Measurements from ENCODE around the gene TMPRSS4. TPM values are rescaled to one million over a fixed set of nuclear protein-coding genes. Genes with fewer than 3 reads are reported as not detected.
A peak's percentile ranks its signal among the peaks of the same experiment; 100 is the strongest.

TMPRSS4 gene
- total and polyA plus RNA-seq, 4 donors: 0.96 to 6.5 TPM; not detected in 2

DNA sequence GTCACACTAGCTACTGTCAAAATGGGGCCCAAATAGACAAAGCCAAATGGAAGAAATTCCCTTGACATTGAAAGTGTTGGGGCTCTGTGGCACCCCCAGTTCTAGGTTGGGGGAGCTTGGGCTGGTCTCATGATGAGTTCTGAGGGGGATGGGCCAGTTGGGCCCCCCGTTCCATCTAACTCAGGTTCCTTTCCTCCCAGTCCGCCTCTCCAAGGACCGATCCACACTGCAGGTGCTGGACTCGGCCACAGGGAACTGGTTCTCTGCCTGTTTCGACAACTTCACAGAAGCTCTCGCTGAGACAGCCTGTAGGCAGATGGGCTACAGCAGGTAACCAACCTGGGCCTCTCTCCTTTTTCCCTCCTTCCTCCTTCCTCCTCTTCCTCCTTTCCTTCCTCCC, 27.6 kb downstream of the TMPRSS4 start:
- WGBS, 2 donors: 88 to 91% methylated on average over 6 of the region's 6 CpGs
- intact Hi-C loops (cut with DNase I): no loop called here
- H3K4me1 ChIP-seq (ENCODE audit: control insufficient read depth in 1 of 2, insufficient read depth in 2 of 2, low read length in 2 of 2): no peaks in the 10 kb centered on the region
- H3K4me3 ChIP-seq (ENCODE audit: low read length in 2 of 2): no peak overlapping the region
- H3K36me3 ChIP-seq (ENCODE audit: control insufficient read depth in 1 of 2, insufficient read depth in 2 of 2, low read length in 1 of 2): no peaks in the 10 kb centered on the region
- no peaks in the 10 kb centered on the region for H3K27me3 ChIP-seq (ENCODE audit: control insufficient read depth in 1 of 2, insufficient read depth in 2 of 2, low read length in 1 of 2)
- DNase-seq (peak in 1 of 2 donors; percentile 23), ATAC-seq (ENCODE audit: low FRiP score) (no peak)
- H3K27ac ChIP-seq (ENCODE audit: low read depth in 1 of 2, low read length in 2 of 2): no peak overlapping the region
- no peaks in the 10 kb centered on the region for H3K9me3 ChIP-seq (ENCODE audit: control insufficient read depth, low read length)

DNA sequence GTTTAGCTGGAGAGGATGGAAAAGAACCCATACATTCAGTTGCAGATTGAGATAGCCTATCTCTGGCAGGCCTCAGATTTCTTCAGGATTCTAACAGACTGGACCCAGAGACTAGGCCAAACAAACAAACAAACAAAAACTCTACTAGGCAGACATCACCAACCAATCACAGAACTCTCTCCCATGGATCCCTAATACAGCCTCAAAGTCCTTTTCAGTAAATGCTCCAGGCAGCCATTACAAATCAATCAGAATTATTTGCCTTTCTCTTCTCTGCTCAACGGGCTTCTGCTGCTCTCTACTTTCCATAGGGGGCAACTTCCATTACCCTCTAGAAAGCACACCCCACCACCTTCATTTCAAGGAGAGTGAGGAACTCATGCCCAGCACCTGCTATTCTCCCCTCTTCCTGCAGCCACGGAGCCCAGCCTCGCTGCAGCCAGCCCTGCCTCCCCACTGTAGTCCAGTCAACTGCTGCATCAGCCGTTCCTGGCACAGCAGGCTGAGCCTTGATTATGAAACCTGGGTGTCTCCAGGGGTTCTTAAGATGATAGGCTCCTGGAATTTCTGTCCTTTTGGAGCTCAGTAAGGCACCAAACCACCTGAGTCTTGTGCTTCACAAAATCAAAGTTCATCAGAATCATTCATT, 28.9 kb downstream of the TMPRSS4 start:
- no peak overlapping the region for H3K27ac ChIP-seq (ENCODE audit: low read depth in 1 of 2, low read length in 2 of 2)
- no peaks in the 10 kb centered on the region for H3K36me3 ChIP-seq (ENCODE audit: control insufficient read depth in 1 of 2, insufficient read depth in 2 of 2, low read length in 1 of 2)
- ATAC-seq (ENCODE audit: low FRiP score) (no peak), DNase-seq (peak in 1 of 2 donors; percentile 46)
- 55 to 58% methylated on average over 4 of the region's 4 CpGs for WGBS, 2 donors
- intact Hi-C loops (cut with DNase I): no loop called here
- no peak overlapping the region for H3K4me3 ChIP-seq (ENCODE audit: low read length in 2 of 2)
- H3K9me3 ChIP-seq (ENCODE audit: control insufficient read depth, low read length): no peaks in the 10 kb centered on the region
- no peaks in the 10 kb centered on the region for H3K4me1 ChIP-seq (ENCODE audit: control insufficient read depth in 1 of 2, insufficient read depth in 2 of 2, low read length in 2 of 2)
- H3K27me3 ChIP-seq (ENCODE audit: control insufficient read depth in 1 of 2, insufficient read depth in 2 of 2, low read length in 1 of 2): no peaks in the 10 kb centered on the region

DNA sequence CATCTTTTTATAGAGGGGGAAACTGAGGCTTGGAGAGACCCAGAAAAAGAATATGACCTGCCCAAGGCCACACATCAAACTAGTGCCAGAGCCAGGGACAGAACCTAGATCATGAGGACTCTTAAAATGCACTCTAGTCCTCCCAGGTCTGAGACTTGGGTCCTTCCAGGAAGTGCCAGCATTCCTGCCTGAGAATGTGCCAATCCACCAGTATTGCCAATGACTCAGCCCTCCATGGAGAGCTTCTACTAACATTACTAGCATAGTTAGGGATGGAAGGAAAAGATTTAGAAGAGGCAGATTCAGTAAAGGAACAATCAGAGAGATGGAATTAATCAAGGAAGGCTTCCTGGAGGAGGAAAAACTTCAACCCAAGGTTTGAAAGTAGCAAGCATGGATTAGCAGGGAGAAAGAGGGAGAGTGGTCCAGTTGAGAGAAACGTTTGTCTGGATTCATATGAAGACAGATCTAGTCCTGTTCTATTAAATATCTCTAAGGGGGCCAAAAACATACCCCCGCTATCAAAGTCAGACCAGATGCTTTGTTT, 30.0 kb downstream of the TMPRSS4 start:
- ATAC-seq (ENCODE audit: low FRiP score) (no peak), DNase-seq (no peak)

DNA sequence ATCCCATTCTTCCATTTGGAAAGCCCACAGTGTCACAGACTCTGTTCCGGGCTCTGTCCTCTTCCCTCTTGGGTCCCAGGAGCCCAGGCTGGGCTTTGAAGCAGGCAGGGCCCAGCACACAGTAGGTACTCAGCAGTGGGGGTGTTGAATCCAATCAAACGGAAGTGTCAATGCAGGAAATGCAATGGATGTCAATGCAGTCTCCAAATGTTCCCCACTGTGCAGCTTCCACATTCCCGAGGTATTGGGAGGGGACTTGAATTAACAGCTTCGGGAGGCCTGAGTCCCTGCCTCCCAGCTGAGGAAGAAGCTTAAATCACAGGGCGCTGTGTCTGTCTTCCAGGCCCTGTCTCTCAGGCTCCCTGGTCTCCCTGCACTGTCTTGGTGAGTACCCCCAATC, 31.6 kb downstream of the TMPRSS4 start:
- Histone ChIP-seq H3K4me1 (ENCODE audit: control insufficient read depth in 1 of 2, insufficient read depth in 2 of 2, low read length in 2 of 2) (no peaks in the 10 kb centered on the region), H3K27ac (ENCODE audit: low read depth in 1 of 2, low read length in 2 of 2) (no peak overlapping the region), H3K27me3 (ENCODE audit: control insufficient read depth in 1 of 2, insufficient read depth in 2 of 2, low read length in 1 of 2) (no peaks in the 10 kb centered on the region), H3K4me3 (ENCODE audit: low read length in 2 of 2) (no peak overlapping the region), H3K36me3 (ENCODE audit: control insufficient read depth in 1 of 2, insufficient read depth in 2 of 2, low read length in 1 of 2) (no peaks in the 10 kb centered on the region), H3K9me3 (ENCODE audit: control insufficient read depth, low read length) (no peaks in the 10 kb centered on the region)
- 63 to 69% methylated on average over 5 of the region's 5 CpGs for WGBS, 2 donors
- DNase-seq: no peak
- no peak for ATAC-seq (ENCODE audit: low FRiP score)
- intact Hi-C loops (cut with DNase I): no loop called here

More for the DNA sequence above, 30.0 kb downstream of the TMPRSS4 start:
- no peak overlapping the region for H3K4me3 ChIP-seq (ENCODE audit: low read length in 2 of 2)
- WGBS, 2 donors: 83 to 85% methylated on average over 2 of the region's 2 CpGs
- H3K27me3 ChIP-seq (ENCODE audit: control insufficient read depth in 1 of 2, insufficient read depth in 2 of 2, low read length in 1 of 2): no peaks in the 10 kb centered on the region
- H3K36me3 ChIP-seq (ENCODE audit: control insufficient read depth in 1 of 2, insufficient read depth in 2 of 2, low read length in 1 of 2): no peaks in the 10 kb centered on the region
- H3K27ac ChIP-seq (ENCODE audit: low read depth in 1 of 2, low read length in 2 of 2): no peak overlapping the region
- no peaks in the 10 kb centered on the region for H3K4me1 ChIP-seq (ENCODE audit: control insufficient read depth in 1 of 2, insufficient read depth in 2 of 2, low read length in 2 of 2)
- intact Hi-C loops (cut with DNase I): no loop called here
- H3K9me3 ChIP-seq (ENCODE audit: control insufficient read depth, low read length): no peaks in the 10 kb centered on the region

DNA sequence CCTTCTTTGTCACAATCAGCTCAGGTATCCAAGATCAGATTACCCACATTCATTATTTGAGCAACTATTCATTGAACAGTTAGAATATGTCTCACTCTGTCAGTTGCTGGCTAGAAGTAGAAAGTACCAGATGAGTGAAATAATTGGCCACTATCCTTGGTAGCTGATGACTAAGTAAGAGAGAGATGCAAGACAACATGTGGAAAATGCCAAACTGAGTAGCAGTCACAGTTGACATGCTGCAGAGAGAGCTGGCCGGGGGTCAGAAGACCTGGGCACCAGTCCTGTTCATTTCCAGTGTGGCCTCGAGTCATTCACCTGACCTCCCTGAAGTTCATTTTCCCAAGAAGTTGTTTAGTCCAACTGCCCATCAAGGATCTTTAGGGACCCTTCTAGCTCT, 32.4 kb downstream of the TMPRSS4 start:
- no peak for ATAC-seq (ENCODE audit: low FRiP score)
- no peak for DNase-seq
- H3K36me3 ChIP-seq (ENCODE audit: control insufficient read depth in 1 of 2, insufficient read depth in 2 of 2, low read length in 1 of 2): no peaks in the 10 kb centered on the region
- intact Hi-C loops (cut with DNase I): no loop called here
- no peak overlapping the region for H3K4me3 ChIP-seq (ENCODE audit: low read length in 2 of 2)
- no peaks in the 10 kb centered on the region for H3K4me1 ChIP-seq (ENCODE audit: control insufficient read depth in 1 of 2, insufficient read depth in 2 of 2, low read length in 2 of 2)
- H3K27me3 ChIP-seq (ENCODE audit: control insufficient read depth in 1 of 2, insufficient read depth in 2 of 2, low read length in 1 of 2): no peaks in the 10 kb centered on the region
- no peaks in the 10 kb centered on the region for H3K9me3 ChIP-seq (ENCODE audit: control insufficient read depth, low read length)
- no peak overlapping the region for H3K27ac ChIP-seq (ENCODE audit: low read depth in 1 of 2, low read length in 2 of 2)
- WGBS, 2 donors: 35 to 48% methylated on average over 2 of the region's 2 CpGs

DNA sequence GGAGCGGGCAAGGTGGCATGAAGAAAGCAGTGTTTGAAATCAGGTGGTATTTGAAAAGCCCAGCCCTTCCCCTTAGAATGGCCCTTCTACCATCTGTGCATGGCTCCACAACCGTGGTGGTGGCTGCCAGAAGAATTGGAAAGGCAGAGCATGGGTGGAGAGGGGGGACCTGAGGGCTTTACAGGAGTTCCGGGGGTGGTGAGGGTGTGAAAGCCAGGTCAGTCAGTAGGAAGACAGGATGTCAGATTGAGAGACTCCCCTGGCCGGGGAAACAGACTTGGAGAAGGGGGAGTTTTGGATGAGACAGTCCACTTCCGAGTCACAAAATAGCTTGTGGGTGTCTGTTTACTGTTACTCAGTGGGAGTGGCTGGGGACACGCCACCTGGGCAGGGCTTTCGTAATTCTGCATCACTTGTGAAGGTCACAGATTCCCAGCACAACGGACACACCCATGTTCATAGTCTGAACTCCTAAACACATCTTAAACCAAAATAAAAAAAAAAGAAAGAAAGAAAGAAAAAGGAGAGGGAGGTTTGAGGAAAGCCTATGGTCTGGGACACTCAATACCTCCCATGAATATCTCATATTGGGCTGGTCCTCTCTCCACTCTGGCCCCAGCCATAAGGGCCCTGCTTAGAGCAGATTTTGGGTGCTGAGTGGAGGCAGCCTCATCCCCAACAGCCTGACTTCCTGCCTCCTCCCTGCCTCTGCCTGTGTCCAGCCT, 34.3 kb downstream of the TMPRSS4 start:
- 65 to 68% methylated on average over 8 of the region's 8 CpGs for WGBS, 2 donors
- Histone ChIP-seq H3K9me3 (ENCODE audit: control insufficient read depth, low read length) (no peaks in the 10 kb centered on the region), H3K36me3 (ENCODE audit: control insufficient read depth in 1 of 2, insufficient read depth in 2 of 2, low read length in 1 of 2) (no peaks in the 10 kb centered on the region), H3K27ac (ENCODE audit: low read depth in 1 of 2, low read length in 2 of 2) (no peak overlapping the region), H3K4me3 (ENCODE audit: low read length in 2 of 2) (no peak overlapping the region), H3K4me1 (ENCODE audit: control insufficient read depth in 1 of 2, insufficient read depth in 2 of 2, low read length in 2 of 2) (no peaks in the 10 kb centered on the region), H3K27me3 (ENCODE audit: control insufficient read depth in 1 of 2, insufficient read depth in 2 of 2, low read length in 1 of 2) (no peaks in the 10 kb centered on the region)
- DNase-seq (no peak), ATAC-seq (ENCODE audit: low FRiP score) (no peak)
- intact Hi-C loops (cut with DNase I): no loop called here

DNA sequence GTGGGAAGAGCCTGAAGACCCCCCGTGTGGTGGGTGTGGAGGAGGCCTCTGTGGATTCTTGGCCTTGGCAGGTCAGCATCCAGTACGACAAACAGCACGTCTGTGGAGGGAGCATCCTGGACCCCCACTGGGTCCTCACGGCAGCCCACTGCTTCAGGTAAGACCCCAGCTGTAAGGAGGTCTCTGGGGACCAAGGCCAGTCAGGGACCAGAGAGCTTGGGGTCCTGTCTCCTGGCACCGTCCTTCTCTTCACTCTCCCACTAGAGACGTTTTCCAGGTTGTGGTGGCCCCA, 34.8 kb downstream of the TMPRSS4 start:
- no peaks in the 10 kb centered on the region for H3K36me3 ChIP-seq (ENCODE audit: control insufficient read depth in 1 of 2, insufficient read depth in 2 of 2, low read length in 1 of 2)
- intact Hi-C loops (cut with DNase I): no loop called here
- WGBS, 2 donors: 70 to 84% methylated on average over 6 of the region's 6 CpGs
- no peaks in the 10 kb centered on the region for H3K9me3 ChIP-seq (ENCODE audit: control insufficient read depth, low read length)
- no peaks in the 10 kb centered on the region for H3K27me3 ChIP-seq (ENCODE audit: control insufficient read depth in 1 of 2, insufficient read depth in 2 of 2, low read length in 1 of 2)
- no peak for DNase-seq
- no peak overlapping the region for H3K4me3 ChIP-seq (ENCODE audit: low read length in 2 of 2)
- ATAC-seq (ENCODE audit: low FRiP score): no peak
- no peak overlapping the region for H3K27ac ChIP-seq (ENCODE audit: low read depth in 1 of 2, low read length in 2 of 2)
- H3K4me1 ChIP-seq (ENCODE audit: control insufficient read depth in 1 of 2, insufficient read depth in 2 of 2, low read length in 2 of 2): no peaks in the 10 kb centered on the region

DNA sequence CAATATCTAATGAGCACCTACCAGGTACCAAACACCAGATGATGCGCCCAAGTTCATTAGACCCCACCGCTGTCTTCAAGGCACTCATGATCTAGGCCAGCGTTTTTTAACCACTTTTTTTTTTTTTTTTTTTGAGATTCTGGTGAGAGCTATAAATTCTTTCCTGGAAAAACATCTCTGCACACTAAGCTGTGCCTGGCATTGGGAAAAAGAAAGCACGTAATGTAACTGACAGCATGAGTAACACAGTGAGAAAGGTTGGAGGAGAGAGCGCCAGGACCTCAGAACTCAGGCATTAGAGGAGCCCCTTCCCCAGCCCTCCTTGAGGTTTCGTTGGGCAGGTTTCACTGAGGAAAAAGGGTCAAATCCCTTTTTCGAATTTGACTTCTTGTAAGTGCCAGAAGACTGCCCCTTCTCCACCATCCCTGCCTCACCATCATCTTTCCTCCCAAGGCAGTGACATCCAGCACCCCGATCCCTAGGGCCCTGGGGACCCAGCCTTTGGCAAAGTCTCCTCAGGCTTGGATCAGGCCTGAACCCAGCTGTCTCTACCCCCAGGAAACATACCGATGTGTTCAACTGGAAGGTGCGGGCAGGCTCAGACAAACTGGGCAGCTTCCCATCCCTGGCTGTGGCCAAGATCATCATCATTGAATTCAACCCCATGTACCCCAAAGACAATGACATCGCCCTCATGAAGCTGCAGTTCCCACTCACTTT, 36.0 kb downstream of the TMPRSS4 start:
- DNase-seq: no peak
- Histone ChIP-seq H3K36me3 (ENCODE audit: control insufficient read depth in 1 of 2, insufficient read depth in 2 of 2, low read length in 1 of 2) (no peaks in the 10 kb centered on the region), H3K27me3 (ENCODE audit: control insufficient read depth in 1 of 2, insufficient read depth in 2 of 2, low read length in 1 of 2) (no peaks in the 10 kb centered on the region), H3K4me3 (ENCODE audit: low read length in 2 of 2) (no peak overlapping the region), H3K27ac (ENCODE audit: low read depth in 1 of 2, low read length in 2 of 2) (no peak overlapping the region), H3K9me3 (ENCODE audit: control insufficient read depth, low read length) (no peaks in the 10 kb centered on the region), H3K4me1 (ENCODE audit: control insufficient read depth in 1 of 2, insufficient read depth in 2 of 2, low read length in 2 of 2) (no peaks in the 10 kb centered on the region)
- intact Hi-C loops (cut with DNase I): no loop called here
- WGBS, 2 donors: 60 to 63% methylated on average over 11 of the region's 11 CpGs
- no peak for ATAC-seq (ENCODE audit: low FRiP score)

All from aorta (tissue), 5 donors.